GM10266 (cell line): ENCODE results near the gene ARMH2.

ENCODE experiments used
- DNase-seq: peaks from one replicate; pipeline ENCODE4 v3.0.0; 2012; ENCODE audit errors: extremely low spot score
- TF ChIP-seq, protein P1 (sequence below): IDR thresholded peaks from 2 replicates; pipeline ENCODE4 v1.5.1; 2012; ENCODE audit warnings: mild to moderate bottlenecking, low read depth; ENCODE audit not compliant: control insufficient read depth, insufficient read depth; ENCODE audit errors: missing control alignments

The ARMH2 gene

GRCh38 chr6:24818346-24818745 is 19.6 kb upstream of the ARMH2 start:
- TF ChIP-seq, protein P1, sequence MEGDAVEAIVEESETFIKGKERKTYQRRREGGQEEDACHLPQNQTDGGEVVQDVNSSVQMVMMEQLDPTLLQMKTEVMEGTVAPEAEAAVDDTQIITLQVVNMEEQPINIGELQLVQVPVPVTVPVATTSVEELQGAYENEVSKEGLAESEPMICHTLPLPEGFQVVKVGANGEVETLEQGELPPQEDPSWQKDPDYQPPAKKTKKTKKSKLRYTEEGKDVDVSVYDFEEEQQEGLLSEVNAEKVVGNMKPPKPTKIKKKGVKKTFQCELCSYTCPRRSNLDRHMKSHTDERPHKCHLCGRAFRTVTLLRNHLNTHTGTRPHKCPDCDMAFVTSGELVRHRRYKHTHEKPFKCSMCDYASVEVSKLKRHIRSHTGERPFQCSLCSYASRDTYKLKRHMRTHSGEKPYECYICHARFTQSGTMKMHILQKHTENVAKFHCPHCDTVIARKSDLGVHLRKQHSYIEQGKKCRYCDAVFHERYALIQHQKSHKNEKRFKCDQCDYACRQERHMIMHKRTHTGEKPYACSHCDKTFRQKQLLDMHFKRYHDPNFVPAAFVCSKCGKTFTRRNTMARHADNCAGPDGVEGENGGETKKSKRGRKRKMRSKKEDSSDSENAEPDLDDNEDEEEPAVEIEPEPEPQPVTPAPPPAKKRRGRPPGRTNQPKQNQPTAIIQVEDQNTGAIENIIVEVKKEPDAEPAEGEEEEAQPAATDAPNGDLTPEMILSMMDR: no peak
- DNase-seq: no peak

GRCh38 chr6:24809728-24810127 is 11.0 kb upstream of the ARMH2 start:
- TF ChIP-seq, protein P1: no peak
- DNase-seq: no peak

DNA sequence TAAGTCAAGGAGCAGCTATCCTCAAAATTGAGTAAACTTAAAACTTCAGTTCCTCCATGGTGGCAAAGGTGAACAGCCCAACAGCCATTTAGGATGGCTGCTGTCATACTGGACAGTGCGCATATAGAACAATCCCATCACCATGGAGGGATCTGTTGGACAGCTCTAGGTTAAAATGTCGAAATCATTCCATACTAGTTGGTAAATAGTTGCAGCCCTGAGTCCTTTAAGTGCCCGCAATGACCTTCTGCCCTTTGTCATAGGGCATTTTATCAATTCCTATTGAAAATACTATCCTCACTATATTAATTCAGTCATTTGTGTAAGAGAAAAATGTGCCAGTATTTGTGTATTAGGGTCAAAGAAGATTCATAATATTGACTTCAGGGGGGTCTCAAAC is 8.9 kb upstream of the ARMH2 start:
- DNase-seq: no peak
- TF ChIP-seq, protein P1: no peak

GRCh38 chr6:24802271-24803059 is 3.7 kb upstream of the ARMH2 start:
- no peak for DNase-seq
- TF ChIP-seq, protein P1: no peak

GRCh38 chr6:24799541-24799915 is 811 bp upstream of the ARMH2 start:
- TF ChIP-seq, protein P1: no peak
- no peak for DNase-seq

DNA sequence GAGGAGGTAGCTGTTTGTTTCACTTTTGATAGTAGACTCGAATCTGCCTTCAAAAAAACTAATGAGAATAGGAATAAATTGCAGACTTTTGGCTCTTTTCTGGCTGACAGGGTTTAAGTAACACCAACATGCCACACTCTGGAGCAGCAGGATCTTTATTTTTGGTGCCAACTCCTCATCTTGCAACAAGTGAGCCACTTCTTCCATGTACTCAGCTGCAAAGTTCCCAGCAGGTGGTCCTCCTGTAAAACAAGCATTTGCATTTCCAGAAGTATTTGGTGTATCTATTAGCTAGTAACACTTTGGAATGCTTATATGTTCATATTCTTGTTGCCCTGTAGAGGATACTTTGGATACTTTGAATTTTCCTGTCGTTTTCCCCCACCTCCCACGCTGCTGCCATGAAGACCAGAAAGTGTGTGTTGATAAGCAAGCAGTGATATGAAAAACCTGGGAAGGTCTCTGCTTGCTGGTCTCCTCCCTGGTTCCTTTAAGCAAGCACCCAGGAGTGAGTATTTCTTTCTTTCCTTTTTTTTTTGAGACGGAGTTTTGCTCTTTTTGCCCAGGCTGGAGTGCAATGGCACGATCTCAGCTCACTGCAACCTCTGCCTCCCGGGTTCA is 1.0 kb downstream of the ARMH2 start:
- DNase-seq: no peak
- TF ChIP-seq, protein P1: no peak
